Smooth muscle cell (in vitro differentiated cells): ENCODE results near the gene NPIPB8. TPM values are rescaled to one million over a fixed set of nuclear protein-coding genes. Genes with fewer than 3 reads are reported as not detected.
"Not testable (repeated sequence)": the region's sequence is repeated elsewhere in the genome, so short reads cannot be mapped to it uniquely, and the experiment has no call there.

Source experiments
- DNase-seq: peaks from one replicate; lab custom pipeline; 2025; ENCODE audit not compliant: unreplicated experiment; lab: John Stamatoyannopoulos, UW
- H2AFZ ChIP-seq: fragments of 200-600 bp; sonication (generic); 2 replicates; pipeline ENCODE4 v1.6.0; 2016; ENCODE audit warnings: antibody characterized with exemption, low read depth, mild to moderate bottlenecking
- H3F3A ChIP-seq: fragments of 200-600 bp; sonication (generic); 2 replicates; pipeline ENCODE4 v1.6.0; 2017; ENCODE audit warnings: antibody characterized with exemption, low read depth
- H3K27ac ChIP-seq: fragments of 200-600 bp; sonication (generic); 2 replicates; pipeline ENCODE4 v1.5.1; 2016; ENCODE audit warnings: low read depth, mild to moderate bottlenecking
- H3K27me3 ChIP-seq: fragments of 200-600 bp; sonication (generic); 2 replicates; pipeline ENCODE4 v1.6.1; 2016; ENCODE audit warnings: low read depth, mild to moderate bottlenecking
- H3K36me3 ChIP-seq: fragments of 200-600 bp; sonication (generic); 2 replicates; pipeline ENCODE4 v1.5.1; 2016; ENCODE audit warnings: low read depth
- H3K4me1 ChIP-seq: fragments of 200-600 bp; sonication (generic); 2 replicates; pipeline ENCODE4 v1.5.1; 2016; ENCODE audit warnings: low read depth
- H3K4me2 ChIP-seq: fragments of 200-600 bp; sonication (generic); 2 replicates; pipeline ENCODE4 v1.6.0; 2016; ENCODE audit warnings: mild to moderate bottlenecking
- H3K4me3 ChIP-seq: fragments of 200-600 bp; sonication (generic); 2 replicates; pipeline ENCODE4 v1.5.1; 2016; ENCODE audit warnings: mild to moderate bottlenecking
- H3K79me2 ChIP-seq: fragments of 200-600 bp; sonication (generic); 2 replicates; pipeline ENCODE4 v1.6.0; 2016; ENCODE audit warnings: low read depth, mild to moderate bottlenecking
- H3K9ac ChIP-seq: fragments of 200-600 bp; sonication (generic); 2 replicates; pipeline ENCODE4 v1.6.0; 2016; ENCODE audit warnings: low read depth
- H3K9me3 ChIP-seq: fragments of 200-600 bp; sonication (generic); replicated peaks from 2 replicates; pipeline ENCODE4 v1.5.1; 2016; ENCODE audit warnings: low read depth
- H4K20me1 ChIP-seq: fragments of 200-600 bp; sonication (generic); 2 replicates; pipeline ENCODE4 v1.6.0; 2016; ENCODE audit warnings: low read depth
- WGBS: methylation state at CpG from one replicate; pipeline ENCODE4 v1.1.7; 2016; ENCODE audit warnings: low lambda C conversion rate; 5-methylcytosine and 5-hydroxymethylcytosine counted together
- polyA plus RNA-seq: library from polyadenylated mRNA; unstranded; fragments of >200 nt; fragmentation: Nextera tagmentation; extraction: Ambion mirVana; gene quantifications from 2 replicates; pipeline ENCODE4 v1.2.1, GENCODE V29; 2016
- total RNA-seq: library from RNA; depleted of rRNA; stranded (reverse); fragments of >200 nt; gene quantifications from 2 replicates; pipeline ENCODE4 v1.2.3, GENCODE V29; 2014
- TF ChIP-seq, protein P1 (sequence below): fragments of 200-600 bp; sonication (generic); IDR thresholded peaks from 2 replicates; pipeline ENCODE4 v1.5.1; 2017; ENCODE audit warnings: borderline replicate concordance, mild to moderate bottlenecking, antibody characterized with exemption; ENCODE audit not compliant: insufficient read depth, poor library complexity, severe bottlenecking

The NPIPB8 gene
- total and polyA plus RNA-seq, 2 experiments from 2014 or later: 0.58 TPM; not detected in 1

DNA sequence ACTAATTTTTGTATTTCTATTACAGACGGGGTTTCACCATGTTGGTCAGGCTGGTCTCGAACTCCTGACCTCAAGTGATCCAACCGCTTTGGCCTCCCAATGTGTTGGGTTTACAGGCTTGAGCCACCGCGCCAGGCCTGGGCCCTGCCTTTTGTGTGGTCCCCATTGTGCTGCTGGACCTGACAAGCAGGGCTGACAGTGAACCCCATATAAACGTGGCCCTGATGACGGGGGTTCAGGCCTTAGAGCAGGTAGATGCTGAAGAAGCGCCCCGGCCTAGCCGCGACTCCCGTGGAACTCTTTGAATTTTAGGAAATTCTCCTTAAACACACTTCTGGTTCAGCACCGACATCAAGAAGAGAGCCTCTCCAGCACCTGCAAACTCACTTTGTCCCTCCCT lies 36.3 kb upstream of the NPIPB8 start:
- not testable (repeated sequence) for H3K27me3 ChIP-seq, H3K79me2 ChIP-seq, H3K27ac ChIP-seq, H2AFZ ChIP-seq, H3K9ac ChIP-seq, H3K36me3 ChIP-seq, H3K9me3 ChIP-seq, H3F3A ChIP-seq, H4K20me1 ChIP-seq, H3K4me1 ChIP-seq, H3K4me2 ChIP-seq, DNase-seq, H3K4me3 ChIP-seq
- whole genome bisulfite sequencing: 88% methylated on average over 13 of the region's 13 CpGs

DNA sequence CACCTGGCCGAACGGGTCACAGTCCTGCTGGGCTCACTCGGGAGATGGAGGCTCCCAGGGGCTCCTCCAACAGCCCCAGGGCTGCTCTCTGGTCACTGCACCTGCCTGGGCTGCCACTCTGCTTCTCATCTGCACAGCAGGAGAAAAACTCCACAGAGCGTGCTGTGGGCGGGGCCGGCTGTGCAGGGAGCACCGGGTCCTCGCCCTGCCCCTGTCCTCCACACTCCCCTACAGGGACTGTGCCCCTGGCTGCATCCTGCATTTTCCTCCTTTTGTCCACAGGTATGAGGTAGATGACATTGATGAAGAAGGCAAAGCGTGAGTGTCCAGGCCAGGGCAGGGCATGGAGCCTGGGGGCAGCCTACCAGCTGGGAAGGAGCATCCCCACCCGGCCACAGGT lies 35.8 kb upstream of the NPIPB8 start:
- not testable (repeated sequence) for H3K9me3 ChIP-seq, H3K27ac ChIP-seq, H3K4me1 ChIP-seq, H3K4me3 ChIP-seq, H3K27me3 ChIP-seq, H3K9ac ChIP-seq, H3K36me3 ChIP-seq, H4K20me1 ChIP-seq, H3K4me2 ChIP-seq, H3K79me2 ChIP-seq, H3F3A ChIP-seq, DNase-seq, H2AFZ ChIP-seq
- WGBS: 86% methylated on average over 8 of the region's 10 CpGs

DNA sequence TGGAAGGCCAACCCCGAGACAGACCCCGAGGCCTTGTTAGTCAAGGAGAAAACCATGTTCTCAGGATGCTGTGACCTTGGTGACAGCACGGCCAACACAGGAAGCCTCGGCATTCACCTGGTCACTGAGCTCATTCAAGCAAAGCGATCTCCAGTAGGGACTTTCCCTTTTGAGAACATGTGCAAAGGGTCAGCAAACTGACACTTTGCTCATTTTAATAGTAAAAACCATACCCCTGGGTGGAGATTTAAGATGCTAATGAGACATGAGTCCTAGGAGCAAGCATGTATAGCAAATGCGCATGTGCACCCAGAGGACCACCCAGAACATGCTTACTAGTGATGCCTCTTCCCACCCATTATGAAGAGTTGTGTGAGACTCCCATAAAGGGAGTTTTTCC lies 35.3 kb upstream of the NPIPB8 start:
- H4K20me1 ChIP-seq: no peaks in the 10 kb centered on the region
- H3K36me3 ChIP-seq: no peaks in the 10 kb centered on the region
- H3K4me1 ChIP-seq: no peaks in the 10 kb centered on the region
- no peak overlapping the region for H3K9ac ChIP-seq
- H3K27me3 ChIP-seq: peaks cover 9% of the 10 kb centered on the region
- DNase-seq: no peak
- no peaks in the 10 kb centered on the region for H3K79me2 ChIP-seq
- H3F3A ChIP-seq: no peaks in the 10 kb centered on the region
- TF ChIP-seq, protein P1, sequence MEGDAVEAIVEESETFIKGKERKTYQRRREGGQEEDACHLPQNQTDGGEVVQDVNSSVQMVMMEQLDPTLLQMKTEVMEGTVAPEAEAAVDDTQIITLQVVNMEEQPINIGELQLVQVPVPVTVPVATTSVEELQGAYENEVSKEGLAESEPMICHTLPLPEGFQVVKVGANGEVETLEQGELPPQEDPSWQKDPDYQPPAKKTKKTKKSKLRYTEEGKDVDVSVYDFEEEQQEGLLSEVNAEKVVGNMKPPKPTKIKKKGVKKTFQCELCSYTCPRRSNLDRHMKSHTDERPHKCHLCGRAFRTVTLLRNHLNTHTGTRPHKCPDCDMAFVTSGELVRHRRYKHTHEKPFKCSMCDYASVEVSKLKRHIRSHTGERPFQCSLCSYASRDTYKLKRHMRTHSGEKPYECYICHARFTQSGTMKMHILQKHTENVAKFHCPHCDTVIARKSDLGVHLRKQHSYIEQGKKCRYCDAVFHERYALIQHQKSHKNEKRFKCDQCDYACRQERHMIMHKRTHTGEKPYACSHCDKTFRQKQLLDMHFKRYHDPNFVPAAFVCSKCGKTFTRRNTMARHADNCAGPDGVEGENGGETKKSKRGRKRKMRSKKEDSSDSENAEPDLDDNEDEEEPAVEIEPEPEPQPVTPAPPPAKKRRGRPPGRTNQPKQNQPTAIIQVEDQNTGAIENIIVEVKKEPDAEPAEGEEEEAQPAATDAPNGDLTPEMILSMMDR: no peak
- H3K4me2 ChIP-seq: no peak overlapping the region
- H3K4me3 ChIP-seq: no peak overlapping the region
- H3K9me3 ChIP-seq: no peaks in the 10 kb centered on the region
- H3K27ac ChIP-seq: no peak overlapping the region
- WGBS: 76% methylated on average over 6 of the region's 6 CpGs
- no peak overlapping the region for H2AFZ ChIP-seq

DNA sequence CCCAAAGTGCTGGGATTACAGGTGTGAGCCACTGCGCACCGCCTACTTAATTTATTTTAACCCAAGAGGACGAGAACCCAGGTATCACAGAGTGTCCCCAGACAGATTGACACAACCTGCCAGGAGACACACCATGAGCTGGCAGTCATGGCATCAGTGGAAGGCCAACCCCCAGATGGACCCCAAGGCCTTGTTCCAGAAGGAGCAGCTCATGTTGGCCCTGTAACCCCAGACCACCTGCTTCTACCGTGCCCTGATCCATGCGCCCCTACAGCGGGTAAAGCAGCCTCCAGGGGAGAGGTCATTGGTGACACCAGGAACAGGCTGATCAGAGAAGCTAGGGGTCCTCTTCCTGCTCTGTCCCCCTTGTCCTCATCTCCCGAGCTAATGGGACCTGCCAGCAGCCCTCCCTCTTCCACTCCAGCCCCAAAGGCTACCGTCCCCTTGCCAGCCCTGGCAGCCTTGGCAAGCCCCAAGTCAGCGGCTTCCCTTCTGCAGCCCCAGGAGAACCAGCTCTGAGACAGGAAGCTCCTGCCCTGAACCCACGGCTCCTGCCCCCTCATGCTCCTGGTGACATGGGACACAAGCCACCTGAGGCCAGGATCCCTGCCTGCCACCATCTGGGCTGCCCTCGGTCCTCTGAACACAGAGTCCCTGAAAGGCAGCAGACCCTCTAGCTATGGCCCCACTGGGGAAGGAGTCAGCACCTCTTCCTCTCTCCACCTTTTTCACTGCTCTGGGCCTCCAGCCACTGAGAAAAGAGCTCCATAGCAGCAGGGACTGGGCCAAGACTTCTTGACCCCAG lies 34.3 kb upstream of the NPIPB8 start:
- no peaks in the 10 kb centered on the region for H3K36me3 ChIP-seq
- WGBS: 88% methylated on average over 11 of the region's 11 CpGs
- H3K9me3 ChIP-seq: no peaks in the 10 kb centered on the region
- no peak overlapping the region for H3K9ac ChIP-seq
- no peaks in the 10 kb centered on the region for H4K20me1 ChIP-seq
- peaks cover 9% of the 10 kb centered on the region for H3K27me3 ChIP-seq
- no peaks in the 10 kb centered on the region for H3K4me1 ChIP-seq
- H3F3A ChIP-seq: no peaks in the 10 kb centered on the region
- DNase-seq: no peak
- TF ChIP-seq, protein P1: no peak
- H3K27ac ChIP-seq: no peak overlapping the region
- H2AFZ ChIP-seq: no peak overlapping the region
- H3K79me2 ChIP-seq: no peaks in the 10 kb centered on the region
- H3K4me3 ChIP-seq: no peak overlapping the region
- H3K4me2 ChIP-seq: no peak overlapping the region
